Stimulated activated CD8-positive, alpha-beta memory T cell treated with anti-CD3 and anti-CD28 coated beads, Interleukin-15, amount 100 ng/mL, for 48 hours (primary cell): ENCODE data around the gene TAF13.
"Not testable (repeated sequence)": the region's sequence is repeated elsewhere in the genome, so short reads cannot be mapped to it uniquely, and the experiment has no call there.

Source experiments
- DNase-seq, 2 donors: peaks; one replicate each; pipeline ENCODE4 v3.0.0-alpha.2; 2020; ENCODE audit warnings: low read depth in 2 of 2

The TAF13 gene

DNA sequence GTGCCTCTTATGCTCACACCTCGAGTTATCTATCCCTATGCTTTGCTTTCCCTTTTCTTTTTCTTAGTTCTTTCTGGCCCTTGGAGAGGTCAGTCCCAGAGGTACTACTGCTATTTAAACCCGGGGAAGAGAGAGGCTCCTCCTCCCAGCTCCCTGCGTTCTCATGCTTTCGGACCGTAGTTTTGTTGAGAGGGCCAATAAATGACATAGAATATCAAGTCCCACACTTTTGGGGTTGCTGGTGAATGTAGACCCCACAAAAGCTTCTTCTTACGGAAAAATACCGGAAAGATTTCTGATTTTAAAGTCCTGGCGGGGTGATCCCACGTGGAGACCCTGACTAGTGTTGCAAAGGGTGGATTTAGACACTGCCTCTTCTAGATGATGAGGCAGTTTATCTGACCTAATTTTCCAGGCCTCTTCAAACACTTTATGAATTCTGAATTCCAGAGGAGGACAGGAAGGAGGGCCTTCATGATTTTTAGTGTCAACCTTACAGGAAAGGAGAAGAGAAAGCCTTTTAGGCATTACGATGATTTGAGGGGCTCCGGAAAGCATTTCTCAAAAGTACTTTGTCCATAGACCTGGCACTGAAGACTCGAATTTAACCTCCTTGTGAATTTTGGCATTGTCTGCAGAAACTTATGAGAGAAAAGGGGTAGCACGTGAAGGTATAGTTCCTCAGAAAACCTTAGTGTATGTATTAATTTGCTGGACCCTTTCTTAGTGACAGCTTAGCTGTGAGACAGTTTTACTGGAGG, 15.5 kb upstream of the TAF13 start:
- no peak for DNase-seq

DNA sequence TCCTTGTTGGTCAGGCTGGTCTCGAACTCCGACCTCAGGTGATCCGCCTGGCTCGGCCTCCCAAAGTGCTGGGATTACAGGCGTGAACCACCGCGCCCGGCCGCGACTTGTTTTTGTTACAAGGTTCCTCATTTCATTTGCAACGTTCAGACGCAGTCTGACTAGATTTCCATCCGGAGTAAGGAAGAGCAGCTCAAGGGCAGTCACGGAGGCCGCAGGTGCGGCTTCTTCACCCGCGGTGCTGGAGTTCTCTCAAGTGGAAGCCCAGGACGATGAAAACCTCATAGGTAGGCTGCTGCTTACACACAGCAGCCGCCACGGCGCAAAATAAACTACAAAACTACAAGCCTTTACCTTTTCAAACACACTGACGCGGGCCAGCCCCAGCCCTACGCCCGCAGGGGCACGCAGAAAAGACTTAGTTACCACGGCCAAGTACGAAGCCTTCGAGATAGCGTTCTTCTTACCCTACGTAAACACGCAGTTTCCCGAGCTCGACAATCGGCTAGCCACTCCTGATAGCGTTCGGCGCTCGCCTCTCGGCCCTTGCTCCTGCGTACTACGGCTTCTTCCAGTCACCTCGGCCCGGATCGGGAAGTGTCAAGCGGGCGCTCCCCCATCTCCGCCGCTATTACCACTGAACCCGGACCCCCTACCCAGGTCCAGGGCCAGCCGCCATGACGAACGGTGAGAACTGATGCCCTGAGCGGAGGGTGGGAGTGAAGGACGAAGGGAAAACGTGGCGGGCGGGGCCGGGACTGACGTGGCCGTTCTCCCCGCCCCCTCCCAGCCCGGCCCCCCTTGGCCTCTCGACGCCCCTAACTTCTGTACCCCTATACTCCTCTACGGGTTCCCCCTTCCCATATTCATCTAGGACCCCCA, 14.6 kb upstream of the TAF13 start, which contains the start of gene TMEM167B:
TMEM167B (plus strand) TSS at position 569 of the 882 bp plus-strand sequence; CDS start at position 678, 109 bp downstream.
- DNase-seq, result peak; percentile 79 to 85

DNA sequence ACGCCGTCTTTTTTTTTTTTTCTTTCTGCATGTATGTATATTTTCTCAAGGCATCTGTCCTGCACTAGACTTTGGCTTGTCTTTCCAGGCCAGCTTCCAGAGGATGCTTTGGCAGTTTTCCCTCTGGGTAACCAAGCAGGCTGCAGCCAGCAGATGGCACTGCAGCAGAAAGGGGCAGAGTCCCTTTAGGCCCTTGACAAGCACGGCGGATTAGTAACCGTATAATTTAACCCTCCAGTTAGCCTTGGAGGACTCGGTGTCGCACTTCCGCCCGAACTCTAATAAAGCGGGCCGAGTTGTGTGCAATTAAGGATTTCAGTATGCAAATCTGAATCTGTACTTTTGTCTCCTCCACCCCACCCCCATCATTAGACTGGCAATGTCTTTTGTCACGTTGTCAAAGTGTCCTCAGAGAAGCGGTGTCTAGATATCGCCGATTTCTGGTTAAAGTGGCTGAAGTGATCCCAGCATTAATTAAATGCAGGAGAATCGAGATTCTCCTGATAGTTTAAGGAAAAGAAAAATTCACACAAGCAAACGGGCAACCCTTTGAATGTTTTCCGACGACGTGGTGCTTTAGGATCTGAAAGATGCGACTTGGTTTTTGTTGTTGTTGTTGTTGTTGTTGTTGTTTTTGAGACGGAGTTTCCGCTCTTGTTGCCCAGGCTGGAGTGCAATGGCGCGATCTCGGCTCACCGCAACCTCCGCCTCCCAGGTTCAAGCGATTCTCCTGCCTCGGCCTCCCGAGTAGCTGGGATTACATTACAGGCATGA, 13.6 kb upstream of the TAF13 start:
- DNase-seq, result no peak

DNA sequence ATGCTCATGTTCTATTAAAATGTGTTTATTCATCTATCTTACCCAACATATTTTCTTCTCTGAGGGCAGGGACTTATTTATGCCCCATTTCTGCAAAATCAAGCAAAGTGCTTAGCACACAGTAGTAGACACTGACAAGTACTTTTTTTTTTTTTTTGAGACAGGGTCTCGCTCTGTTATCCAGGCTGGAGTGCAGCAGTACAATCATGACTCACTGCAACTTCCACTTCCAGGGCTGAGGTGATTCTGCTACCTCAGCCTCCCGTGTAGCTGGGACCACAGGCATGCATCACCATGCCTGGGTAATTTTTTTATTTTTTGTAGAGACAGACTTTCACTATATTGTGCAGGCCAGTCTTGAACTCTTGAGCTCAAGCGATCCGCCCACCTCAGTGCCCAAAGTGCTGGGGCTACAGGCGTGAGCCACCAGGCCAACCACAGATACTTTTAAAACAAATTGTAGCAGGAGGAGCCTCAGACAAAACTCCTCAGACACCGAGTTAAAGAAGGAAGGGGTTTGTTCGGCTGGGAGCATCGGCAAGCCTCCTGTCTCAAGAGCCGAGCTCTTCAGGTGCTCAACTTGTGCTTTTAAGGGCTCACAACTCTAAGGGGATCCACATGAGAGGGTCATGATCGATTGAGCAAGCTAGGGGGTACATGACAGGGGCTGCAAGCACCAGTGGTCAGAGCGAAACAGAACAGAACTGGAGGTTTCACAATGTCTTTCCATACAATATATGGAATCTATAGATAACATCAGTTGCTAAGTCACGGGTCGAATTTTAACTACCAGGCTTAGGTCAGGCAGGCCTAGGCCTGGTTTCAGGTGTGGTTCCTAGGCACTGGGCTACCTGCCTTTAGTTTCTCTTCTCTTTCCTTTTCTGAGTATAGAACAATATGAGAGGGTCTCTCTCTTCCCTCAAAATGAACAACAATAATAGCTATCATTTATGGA, 9.0 kb upstream of the TAF13 start:
- DNase-seq, result no peak

DNA sequence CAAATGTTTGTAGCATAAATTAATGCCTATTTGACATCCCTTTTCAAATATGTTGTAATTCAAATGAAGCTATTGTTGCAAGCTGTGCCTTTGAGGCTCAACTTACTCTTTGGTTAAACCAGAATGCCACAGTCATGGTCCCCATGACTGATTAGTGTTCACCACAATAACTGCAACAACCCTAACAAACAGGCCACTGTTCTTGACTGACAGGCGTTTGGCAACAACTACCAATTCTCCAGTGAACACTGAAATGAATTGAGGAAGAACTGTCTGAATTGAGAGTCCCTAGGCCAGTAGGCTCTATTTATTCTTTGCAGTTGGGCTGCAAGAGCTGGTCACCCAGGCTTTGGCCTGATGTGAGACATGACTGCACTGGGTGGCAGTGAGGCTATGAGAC, 8.1 kb upstream of the TAF13 start:
- DNase-seq, result no peak

DNA sequence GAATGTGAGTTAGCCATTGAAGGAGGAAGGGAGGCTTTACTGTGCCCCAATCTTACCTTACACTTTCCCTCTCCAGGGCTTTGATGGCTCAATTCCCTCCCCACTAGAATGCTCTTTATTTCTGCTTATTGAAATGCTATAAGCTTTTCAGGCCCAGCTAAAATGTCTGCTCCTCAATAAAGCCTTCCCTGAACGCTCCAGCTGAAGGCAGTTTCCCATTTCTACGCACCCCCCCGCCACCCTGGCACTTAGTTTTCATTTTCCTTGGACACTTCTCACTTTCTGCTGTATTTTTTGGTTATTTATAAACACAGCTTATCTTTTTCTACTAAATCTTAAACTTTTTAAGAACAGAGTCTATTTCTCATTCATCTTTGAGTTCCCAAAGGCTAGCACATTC, 7.7 kb upstream of the TAF13 start:
- DNase-seq, result no peak

DNA sequence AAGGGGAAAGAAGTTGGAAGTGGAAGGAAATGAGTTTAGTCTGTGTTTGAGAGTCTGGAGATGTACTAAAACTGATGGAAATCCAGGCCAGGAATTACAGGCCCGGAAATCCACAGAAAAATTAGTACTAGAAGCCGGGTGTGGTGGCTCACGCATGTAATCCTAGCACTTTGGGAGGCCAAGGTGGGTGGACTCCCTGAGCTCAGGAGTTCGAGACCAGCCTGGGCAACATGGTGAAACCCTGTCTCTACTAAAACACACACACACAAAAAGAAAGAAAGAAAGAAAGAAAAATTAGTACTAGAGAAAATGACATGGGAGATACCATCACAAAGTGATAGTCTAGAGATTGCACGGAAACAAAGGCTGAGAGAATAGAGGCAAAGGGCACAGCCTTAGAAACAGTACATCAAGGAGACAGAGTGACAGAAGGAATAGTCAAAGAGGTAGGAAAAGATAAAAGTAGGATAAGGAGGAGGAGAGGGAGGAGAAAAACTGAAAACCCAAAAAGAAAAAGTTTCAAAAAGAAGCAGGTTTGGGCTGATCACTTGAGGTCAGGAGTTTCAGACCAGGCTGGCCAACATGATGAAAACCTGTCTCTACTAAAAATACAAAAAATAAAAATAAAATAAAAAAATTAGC, 4.8 kb upstream of the TAF13 start:
- no peak for DNase-seq

DNA sequence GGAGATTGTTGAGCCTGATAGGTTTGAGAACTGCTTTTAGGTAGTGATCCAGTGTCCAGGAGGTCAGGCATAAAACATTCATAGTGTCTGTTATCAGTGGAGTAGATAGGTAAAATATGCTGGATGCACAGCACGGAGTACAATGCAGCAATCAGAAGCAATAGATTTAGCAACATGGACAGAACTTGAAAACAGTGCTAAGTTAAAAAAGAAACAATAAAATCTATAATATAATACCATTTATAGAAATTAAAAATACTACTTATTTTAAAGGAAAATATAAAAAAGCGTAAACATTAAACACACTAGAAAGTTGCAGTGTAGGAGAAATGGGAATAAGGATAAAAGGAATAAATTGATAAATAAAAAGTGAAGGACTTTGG, 3.4 kb upstream of the TAF13 start:
- DNase-seq, result no peak

DNA sequence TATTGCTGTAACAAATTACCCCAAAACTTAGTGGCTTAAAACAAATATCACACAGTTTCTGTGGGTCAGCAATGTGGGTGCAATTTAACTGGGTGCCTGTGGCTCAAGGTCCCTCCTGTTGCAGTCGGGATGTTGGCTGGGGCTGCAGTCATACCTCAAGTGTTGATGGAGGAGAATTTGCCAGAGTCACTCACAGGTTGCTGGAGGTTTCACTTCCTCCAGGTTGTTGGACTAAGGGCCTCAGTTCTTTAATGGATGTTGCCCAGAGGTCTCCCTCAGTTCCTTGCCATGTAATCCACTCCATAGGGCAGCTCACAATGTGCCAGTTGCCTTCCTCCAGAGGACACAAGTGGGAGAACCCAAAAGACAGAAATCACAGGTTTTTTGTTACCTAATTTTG, 2.5 kb upstream of the TAF13 start:
- DNase-seq, result no peak

DNA sequence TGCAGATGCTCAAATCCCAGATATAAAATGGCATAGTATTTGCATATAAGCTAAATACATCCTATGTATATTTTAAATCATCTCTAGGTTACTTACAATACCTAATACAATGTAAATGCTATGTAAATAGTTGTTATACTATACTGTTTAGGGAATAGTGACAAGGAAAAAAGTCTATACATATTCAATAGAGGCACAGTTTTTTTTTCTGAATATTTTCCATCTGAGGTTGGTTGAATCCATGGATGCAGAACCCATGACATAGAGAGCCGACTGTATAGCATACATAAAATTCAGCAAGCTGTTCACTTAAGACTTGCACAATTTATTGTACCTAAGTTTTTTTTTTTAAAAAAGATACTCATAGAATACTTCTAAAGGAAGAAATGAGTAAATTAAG, 6.5 kb downstream of the TAF13 start:
- DNase-seq, result no peak

DNA sequence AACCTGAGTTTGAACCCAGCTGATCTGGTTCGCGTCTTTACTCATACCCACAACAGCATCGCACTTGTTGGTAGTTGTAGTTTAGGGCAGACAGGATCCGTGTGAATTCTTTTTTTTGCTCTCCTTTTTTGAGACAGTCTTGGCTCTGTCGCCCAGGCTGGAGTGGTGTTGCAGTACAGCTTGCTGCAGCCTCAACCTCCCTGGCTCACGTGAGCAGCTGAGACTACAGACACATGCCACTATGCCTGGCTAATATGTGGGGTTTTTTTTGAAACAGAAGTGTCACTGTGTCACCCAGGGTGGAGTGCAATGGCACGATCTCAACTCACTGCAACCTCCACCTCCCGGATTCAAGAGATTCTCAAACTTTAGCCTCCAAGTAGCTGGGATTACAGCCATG, 7.9 kb downstream of the TAF13 start:
- no peak for DNase-seq

DNA sequence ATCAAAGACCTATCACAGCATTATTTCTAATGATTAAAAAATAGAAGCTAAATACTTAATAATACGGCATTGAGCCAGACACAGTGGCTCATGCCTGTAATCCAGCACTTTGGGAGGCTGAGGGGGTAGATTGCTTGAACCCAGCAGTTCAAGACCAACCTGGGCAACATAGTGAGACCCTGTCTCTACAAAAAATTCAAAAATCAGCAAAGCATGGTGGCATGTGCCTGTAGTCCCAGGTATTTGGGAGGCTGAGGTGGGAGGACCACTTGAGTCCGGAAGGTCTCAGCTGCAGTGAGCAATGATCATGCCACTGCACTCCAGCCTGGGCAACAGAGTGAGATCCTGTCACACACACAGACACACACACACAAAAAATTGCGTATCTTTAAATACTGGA, 10.7 kb downstream of the TAF13 start:
- no peak for DNase-seq

DNA sequence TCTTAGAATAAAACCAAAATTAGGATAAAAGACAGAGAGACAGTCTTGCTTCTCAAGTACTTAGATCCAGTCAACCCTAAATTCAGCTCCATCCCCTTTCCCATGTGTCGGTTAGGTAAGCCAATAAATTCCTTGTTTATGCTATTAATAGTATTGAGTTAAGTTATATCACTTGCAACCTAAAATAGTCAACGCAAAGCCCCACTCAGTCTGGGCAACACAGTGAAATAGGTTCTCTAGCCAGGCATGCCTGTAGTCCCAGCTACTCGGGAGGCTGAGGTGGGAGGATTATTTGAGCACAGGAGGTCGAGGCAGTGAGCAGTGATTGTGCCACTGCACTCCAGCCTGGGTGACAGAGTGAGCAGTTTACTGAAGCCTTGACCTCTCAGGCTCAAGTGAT, 14.6 kb downstream of the TAF13 start:
- no peak for DNase-seq

DNA sequence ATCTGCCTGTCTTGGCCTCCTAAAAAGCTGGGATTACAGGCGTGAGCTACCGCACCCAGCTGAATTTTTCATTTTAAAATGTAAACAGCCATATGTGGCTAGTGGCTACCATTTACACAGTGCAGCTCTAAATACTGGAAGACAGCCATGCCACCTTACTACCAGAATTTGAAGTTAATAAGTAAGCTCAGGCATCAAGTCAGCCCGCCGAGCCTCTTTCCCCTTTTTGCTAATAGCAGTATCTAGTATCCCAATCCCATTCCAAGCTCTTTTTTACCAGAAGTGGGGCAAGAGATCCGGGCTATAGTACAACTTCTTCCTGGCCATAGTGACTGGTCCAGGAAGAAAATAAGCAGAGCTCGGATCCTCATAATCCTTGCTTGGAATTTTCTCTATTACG, 15.1 kb downstream of the TAF13 start:
- DNase-seq, result no peak

DNA sequence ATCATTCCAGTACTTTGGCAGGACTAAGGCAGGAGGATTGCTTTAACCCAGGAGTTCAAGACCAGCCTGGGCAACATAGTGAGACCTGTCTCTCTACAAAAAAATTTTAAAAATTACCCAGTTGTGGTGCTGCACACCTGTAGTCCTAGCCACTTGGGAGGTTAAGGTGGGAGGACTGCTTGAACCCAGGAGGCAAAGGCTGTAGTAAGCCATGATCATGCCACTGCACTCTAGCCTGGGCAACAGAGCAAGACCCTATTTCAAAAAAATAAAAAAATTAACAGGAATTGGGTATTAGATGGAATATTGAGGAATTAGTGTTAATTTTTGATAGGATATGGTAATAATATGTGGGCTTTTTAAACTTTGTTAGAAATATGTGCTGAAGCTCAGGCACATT, 16.8 kb downstream of the TAF13 start:
- no peak for DNase-seq

DNA sequence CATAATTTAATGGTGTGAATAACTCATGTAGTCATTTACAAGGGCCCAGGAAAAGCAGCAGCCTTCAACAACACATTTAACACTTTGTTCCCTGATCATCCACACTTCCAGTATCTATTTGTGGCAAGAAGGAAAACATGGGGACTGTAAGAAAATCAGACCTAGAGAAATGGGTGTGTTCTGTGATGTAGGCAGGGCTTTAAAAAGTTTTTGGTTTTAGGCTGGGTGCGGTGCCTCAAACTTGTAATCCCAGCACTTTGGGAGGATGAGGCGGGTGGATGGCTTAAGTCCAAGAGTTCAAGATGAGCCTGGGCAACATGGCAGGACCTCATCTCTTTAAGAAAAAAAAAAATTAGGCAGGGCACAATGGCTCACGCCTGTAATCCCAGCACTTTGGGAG, 19.7 kb downstream of the TAF13 start:
- DNase-seq, result no peak

DNA sequence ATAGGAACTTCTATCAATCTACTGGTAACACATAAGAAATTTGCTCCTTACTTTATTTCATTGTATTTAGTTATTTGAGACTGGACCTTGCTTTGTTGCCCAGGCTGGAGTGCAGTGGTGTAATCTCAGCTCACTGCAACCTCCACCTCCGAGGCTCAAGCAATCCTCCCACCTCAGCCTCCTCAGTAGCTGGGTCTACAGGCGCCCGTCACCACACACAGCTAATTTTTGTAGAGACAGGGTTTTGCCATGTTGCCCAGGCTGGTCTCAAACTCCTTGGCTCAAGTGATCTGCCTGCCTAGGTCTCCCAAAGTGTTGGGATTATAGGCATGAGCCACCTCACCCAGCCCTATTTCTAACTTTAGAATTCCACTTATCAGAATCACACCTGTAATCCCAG, 23.7 kb downstream of the TAF13 start:
- not testable (repeated sequence) for DNase-seq

DNA sequence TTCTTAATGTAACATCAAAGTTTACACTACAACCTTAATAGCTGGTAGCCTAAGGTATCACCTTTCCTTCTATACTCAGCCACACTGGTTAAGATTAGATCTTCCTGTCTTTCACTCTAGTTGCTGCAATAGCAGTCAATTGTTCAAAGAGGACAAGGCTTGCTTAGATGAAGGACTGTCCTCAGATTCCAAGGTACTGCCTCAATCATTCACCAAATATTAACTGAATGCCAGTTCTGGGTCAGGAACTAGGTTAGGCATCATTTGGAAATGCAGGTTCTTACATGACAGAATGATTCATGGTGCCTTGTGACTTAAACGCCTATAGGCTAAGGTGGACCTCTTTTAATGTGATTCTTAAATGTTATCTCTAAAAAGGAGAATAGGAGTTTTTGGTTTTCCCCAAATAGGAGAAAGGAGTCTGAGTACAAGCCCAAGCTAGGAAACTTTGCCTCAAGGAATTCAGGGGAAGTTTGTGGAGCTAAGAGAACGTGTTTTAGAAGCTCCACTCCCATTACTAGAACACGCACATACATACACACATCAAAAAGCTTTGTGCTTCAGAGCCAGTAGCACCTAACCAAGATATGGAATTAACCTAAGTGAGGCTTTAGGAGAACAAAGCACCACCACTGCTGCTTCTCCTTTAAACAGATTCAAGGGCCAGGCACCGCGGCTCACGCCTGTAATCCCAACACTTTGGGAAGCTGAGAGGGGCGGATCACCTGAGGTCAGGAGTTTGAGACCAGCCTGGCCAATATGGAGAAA, 25.4 kb downstream of the TAF13 start:
- no peak for DNase-seq

DNA sequence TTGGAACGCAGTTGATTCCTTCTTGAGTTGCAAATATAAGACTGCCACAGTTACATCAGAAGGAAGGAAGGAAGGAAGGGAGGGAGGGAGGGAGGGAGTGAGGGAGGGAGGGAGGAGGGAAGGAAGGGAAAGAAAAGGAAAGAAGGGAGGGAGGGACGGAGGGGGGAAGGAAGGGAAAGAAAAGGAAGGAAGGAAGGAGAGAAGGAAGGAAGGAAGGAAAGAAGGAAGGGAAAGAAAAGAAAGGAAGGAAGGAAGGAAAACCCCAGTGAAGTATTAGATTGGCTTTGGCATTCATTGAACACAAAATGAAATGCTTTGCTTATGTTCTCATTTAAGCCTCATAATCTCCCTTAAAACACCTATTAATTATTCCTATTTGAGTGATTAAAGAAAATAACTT, 27.5 kb downstream of the TAF13 start:
- no peak for DNase-seq

DNA sequence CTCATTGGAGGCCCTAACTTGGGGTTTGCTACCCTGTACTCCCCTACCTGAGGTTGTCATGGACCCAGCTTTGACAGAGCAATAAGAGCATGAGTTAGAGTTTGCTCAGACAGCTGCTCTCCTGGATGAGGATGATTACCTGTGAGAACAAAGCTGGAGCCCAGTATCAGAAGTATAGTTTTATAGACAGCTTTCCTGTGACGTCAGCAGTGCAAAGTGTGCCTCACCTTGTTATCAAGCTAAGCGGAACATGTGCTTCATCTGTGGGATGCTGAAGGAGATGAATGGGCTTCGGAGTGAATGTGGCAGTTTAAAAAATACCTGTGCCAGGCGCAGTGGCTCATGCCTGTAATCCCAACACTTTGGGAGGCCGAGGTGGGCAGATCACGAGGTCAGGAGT, 28.5 kb downstream of the TAF13 start:
- DNase-seq, result no peak
